GM12872 (cell line): ENCODE measurements around the gene TBC1D14.

Experiments used
- CTCF ChIP-seq: IDR thresholded peaks from 3 replicates; pipeline ENCODE4 v1.5.1; 2011; ENCODE audit warnings: low read depth, mild to moderate bottlenecking, low read length, moderate library complexity; ENCODE audit not compliant: insufficient read depth

The TBC1D14 gene

DNA sequence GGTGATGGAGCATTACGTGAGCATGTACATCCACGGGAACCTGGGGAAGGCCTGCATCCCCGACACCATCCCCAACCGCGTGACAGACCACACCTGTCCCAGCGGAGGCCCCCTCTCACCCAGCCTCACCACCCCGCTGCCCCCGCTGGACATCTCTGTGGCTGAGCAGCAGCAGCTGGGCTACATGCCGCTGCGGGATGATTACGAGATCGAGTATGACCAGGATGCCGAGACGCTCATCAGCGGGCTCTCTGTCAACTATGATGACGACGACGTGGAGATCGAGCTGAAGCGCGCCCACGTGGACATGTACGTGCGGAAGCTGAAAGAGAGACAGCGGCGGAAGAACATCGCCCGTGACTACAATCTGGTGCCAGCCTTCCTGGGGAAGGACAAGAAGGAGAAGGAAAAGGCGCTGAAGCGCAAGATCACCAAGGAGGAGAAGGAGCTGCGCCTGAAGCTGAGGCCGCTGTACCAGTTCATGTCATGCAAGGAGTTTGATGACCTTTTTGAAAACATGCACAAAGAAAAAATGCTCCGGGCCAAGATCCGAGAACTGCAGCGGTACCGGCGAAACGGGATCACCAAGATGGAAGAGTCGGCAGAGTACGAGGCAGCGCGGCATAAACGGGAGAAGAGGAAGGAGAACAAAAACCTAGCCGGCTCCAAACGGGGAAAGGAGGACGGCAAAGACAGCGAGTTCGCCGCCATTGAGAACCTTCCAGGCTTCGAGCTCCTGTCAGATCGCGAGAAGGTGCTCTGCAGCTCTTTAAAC lies 144.7 kb downstream of the TBC1D14 start:
- no peak for TF ChIP-seq CTCF

- TF ChIP-seq CTCF = no peak
Measured at GRCh38 chr4:7055111-7055989, 145.7 kb downstream of the TBC1D14 start.

DNA sequence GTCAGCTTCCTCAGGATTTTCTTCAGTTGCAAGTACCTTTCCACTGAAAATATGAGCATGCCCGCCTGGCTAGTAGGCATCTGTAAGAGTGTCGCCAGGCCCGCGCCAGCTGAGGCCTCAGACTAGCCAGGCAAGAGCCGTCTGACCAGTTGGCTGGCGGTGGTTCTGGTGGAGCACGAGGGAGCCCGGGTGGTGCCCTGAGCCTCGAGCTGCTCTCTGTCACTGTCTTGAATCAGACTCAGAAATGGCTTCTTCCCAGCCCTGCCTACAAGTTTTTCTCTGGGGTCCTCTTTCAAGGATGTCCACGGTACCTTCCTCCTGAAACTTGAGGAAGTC lies 146.3 kb downstream of the TBC1D14 start:
- TF ChIP-seq CTCF = no peak

GRCh38 chr4:7058792-7059191 lies 149.2 kb downstream of the TBC1D14 start:
- TF ChIP-seq CTCF = no peak

- TF ChIP-seq CTCF = no peak
Measured at GRCh38 chr4:7059662-7060061, 150.0 kb downstream of the TBC1D14 start.

DNA sequence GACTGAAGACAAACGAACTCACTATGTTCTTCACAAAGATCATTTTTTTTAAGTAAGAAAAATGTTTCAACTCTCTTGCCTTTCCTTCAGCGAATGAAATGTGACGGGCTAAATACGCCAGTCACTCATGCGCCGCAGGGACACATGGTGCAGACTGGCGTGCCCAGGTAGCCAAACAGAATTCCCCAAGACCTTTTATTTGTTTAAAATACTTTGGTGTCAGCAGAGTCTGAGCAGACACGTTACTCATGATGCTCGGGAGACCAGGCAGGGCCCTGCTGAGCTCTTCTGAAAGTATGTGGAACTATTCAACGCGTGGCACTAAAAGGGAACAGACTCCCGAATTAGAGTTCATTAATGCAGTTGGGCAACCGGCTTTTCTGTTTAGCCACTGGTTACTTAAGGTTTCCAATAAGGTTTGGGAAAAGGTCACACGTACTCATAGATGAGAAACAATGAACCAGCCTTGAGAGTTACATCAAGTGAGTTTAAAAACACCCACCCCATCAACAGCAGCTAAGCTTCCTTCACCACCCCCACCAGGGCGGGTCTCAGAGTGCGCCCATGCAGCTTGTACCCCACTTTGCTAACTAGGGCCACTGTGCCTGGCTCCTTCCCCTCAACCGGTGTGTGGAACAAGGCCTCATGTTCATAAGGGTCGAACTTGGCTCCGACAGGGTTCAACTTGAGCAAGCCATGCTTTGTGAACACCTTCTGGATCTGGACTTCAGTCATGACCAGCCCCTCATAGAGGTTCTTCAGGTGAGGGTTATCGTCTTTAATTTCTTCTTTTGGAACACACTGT lies 150.9 kb downstream of the TBC1D14 start:
- no peak for TF ChIP-seq CTCF

- no peak for TF ChIP-seq CTCF
Measured at GRCh38 chr4:7061815-7062214, 152.2 kb downstream of the TBC1D14 start.
